GM23338 (cell line): Measurements from ENCODE around the gene OLFML2A. TPM values are rescaled to one million over a fixed set of nuclear protein-coding genes. Genes with fewer than 3 reads are reported as not detected.
A peak's percentile ranks its signal among the peaks of the same experiment; 100 is the strongest.

Source experiments
- ATAC-seq: fragments of 200-7000 bp; cut with Tn5 transposase; 3 replicates; pipeline ENCODE4 v1.9.1; 2020
- DNase-seq: peaks from one replicate; pipeline ENCODE4 v3.0.0-alpha.2; 2015; ENCODE audit warnings: low spot score
- H2AFZ ChIP-seq: fragments of 200-600 bp; sonication (generic); 2 replicates; pipeline ENCODE4 v1.8.0; 2016; ENCODE audit warnings: antibody characterized with exemption, mild to moderate bottlenecking, moderate library complexity
- H3F3A ChIP-seq: fragments of 200-600 bp; sonication (generic); replicated peaks from 2 replicates; pipeline ENCODE4 v1.8.0; 2017; ENCODE audit warnings: antibody characterized with exemption, mixed run types, low read depth
- H3K27ac ChIP-seq: fragments of 200-600 bp; sonication (generic); 2 replicates; pipeline ENCODE4 v1.6.1; 2016; ENCODE audit warnings: low read depth
- H3K27me3 ChIP-seq: fragments of 200-600 bp; sonication (generic); 2 replicates; pipeline ENCODE4 v1.8.0; 2016; ENCODE audit warnings: mild to moderate bottlenecking, mixed run types, moderate library complexity; ENCODE audit not compliant: insufficient read depth
- H3K36me3 ChIP-seq: fragments of 200-600 bp; sonication (generic); 2 replicates; pipeline ENCODE4 v1.8.0; 2016; ENCODE audit warnings: mild to moderate bottlenecking; ENCODE audit not compliant: insufficient read depth
- H3K4me1 ChIP-seq: fragments of 200-600 bp; sonication (generic); 2 replicates; pipeline ENCODE4 v1.8.0; 2016; ENCODE audit warnings: mild to moderate bottlenecking, moderate library complexity; ENCODE audit not compliant: insufficient read depth
- H3K4me2 ChIP-seq: fragments of 200-600 bp; sonication (generic); 2 replicates; pipeline ENCODE4 v1.7.1; 2017; ENCODE audit warnings: mixed run types
- H3K4me3 ChIP-seq: fragments of 200-600 bp; sonication (generic); 2 replicates; pipeline ENCODE4 v1.6.1; 2016; ENCODE audit warnings: mixed run types
- H3K79me2 ChIP-seq: fragments of 200-600 bp; sonication (generic); replicated peaks from 2 replicates; pipeline ENCODE4 v1.8.0; 2017; ENCODE audit warnings: mild to moderate bottlenecking; ENCODE audit not compliant: insufficient read depth
- H3K9me2 ChIP-seq: fragments of 200-600 bp; sonication (generic); 2 replicates; pipeline ENCODE4 v1.8.0; 2017; ENCODE audit not compliant: insufficient read depth
- H4K20me1 ChIP-seq: fragments of 200-600 bp; sonication (generic); replicated peaks from 2 replicates; pipeline ENCODE4 v1.8.0; 2017; ENCODE audit warnings: mild to moderate bottlenecking; ENCODE audit not compliant: insufficient read depth
- H3K27ac Mint-ChIP-seq: 2 replicates; pipeline ENCODE4 v1.8.0; 2020; ENCODE audit warnings: inconsistent platforms, mild to moderate bottlenecking, moderate library complexity, mixed read lengths
- H3K27me3 Mint-ChIP-seq: 3 replicates; pipeline ENCODE4 v1.8.0; 2022; ENCODE audit warnings: low read depth, mild to moderate bottlenecking, moderate library complexity, mixed read lengths, inconsistent platforms; ENCODE audit not compliant: insufficient read depth, poor library complexity
- H3K36me3 Mint-ChIP-seq: 3 replicates; pipeline ENCODE4 v1.8.0; 2021; ENCODE audit warnings: low read depth, mild to moderate bottlenecking, inconsistent platforms, moderate library complexity, mixed read lengths
- H3K4me1 Mint-ChIP-seq: 3 replicates; pipeline ENCODE4 v1.8.0; 2020; ENCODE audit warnings: mild to moderate bottlenecking, inconsistent platforms, mixed read lengths
- H3K4me3 Mint-ChIP-seq: 3 replicates; pipeline ENCODE4 v1.8.0; 2021; ENCODE audit warnings: moderate library complexity, mild to moderate bottlenecking, inconsistent platforms, mixed read lengths
- H3K9me3 Mint-ChIP-seq: 3 replicates; pipeline ENCODE4 v1.8.0; 2020; ENCODE audit warnings: moderate library complexity, mild to moderate bottlenecking, inconsistent platforms, mixed read lengths
- CREB1 ChIP-seq: fragments of 250-450 bp; sonication (Bioruptor Pico); IDR thresholded peaks from 2 replicates; pipeline ENCODE4 v1.5.0; 2020; ENCODE audit warnings: low read depth, mild to moderate bottlenecking, moderate library complexity
- CTCF ChIP-seq, 2 experiments: fragments of 200-600 bp in 1 of 2; sonication (generic) in 1 of 2; conservative IDR thresholded peaks; 2 replicates each; pipeline versions ENCODE4 v1.5.1 to v1.6.1; 2016 to 2017; ENCODE audit warnings: antibody characterized with exemption in 2 of 2, low read depth in 2 of 2, mild to moderate bottlenecking in 2 of 2, moderate library complexity in 1 of 2
- EZH2 ChIP-seq: fragments of 200-600 bp; sonication (generic); IDR thresholded peaks from one replicate; pipeline ENCODE4 v1.8.0; 2017; ENCODE audit warnings: antibody characterized with exemption, mild to moderate bottlenecking, low read depth; ENCODE audit not compliant: unreplicated experiment
- EZH2phosphoT487 ChIP-seq: fragments of 200-600 bp; sonication (generic); IDR thresholded peaks from one replicate; pipeline ENCODE4 v1.8.1; 2018; ENCODE audit warnings: antibody characterized with exemption; ENCODE audit not compliant: unreplicated experiment
- JUNB ChIP-seq: IDR thresholded peaks from one replicate; pipeline ENCODE4 v1.6.1; 2016; ENCODE audit warnings: antibody characterized with exemption; ENCODE audit not compliant: unreplicated experiment
- NANOG ChIP-seq: IDR thresholded peaks from 2 replicates; pipeline ENCODE4 v1.6.1; 2016; ENCODE audit warnings: antibody characterized with exemption, borderline replicate concordance
- POLR2AphosphoS5 ChIP-seq: IDR thresholded peaks from 2 replicates; pipeline ENCODE4 v1.6.1; 2016; ENCODE audit warnings: antibody characterized with exemption, low read depth
- STAT1 ChIP-seq: IDR thresholded peaks from one replicate; pipeline ENCODE4 v1.6.1; 2016; ENCODE audit warnings: antibody characterized with exemption; ENCODE audit not compliant: unreplicated experiment
- ZNF331 ChIP-seq: fragments of 250-450 bp; sonication (Bioruptor Pico); IDR thresholded peaks from 2 replicates; pipeline ENCODE4 v1.5.0; 2020; ENCODE audit warnings: low read depth, mild to moderate bottlenecking, moderate library complexity
- polyA plus RNA-seq: library from polyadenylated mRNA; unstranded; fragments of >200 nt; fragmentation: Nextera tagmentation; extraction: Ambion mirVana; gene quantifications from 2 replicates; pipeline ENCODE4 v1.2.1, GENCODE V29; 2016
- total RNA-seq: library from RNA; depleted of rRNA; stranded (reverse); fragments of >200 nt; shearing (Covaris generic); gene quantifications from 2 replicates; pipeline ENCODE4 v1.2.3, GENCODE V29; 2014
- TF ChIP-seq, protein P1 (sequence below): fragments of 250-450 bp; sonication (Bioruptor Pico); IDR thresholded peaks from 2 replicates; pipeline ENCODE4 v1.5.0; 2020; ENCODE audit warnings: mild to moderate bottlenecking, moderate library complexity

OLFML2A gene
- total and polyA plus RNA-seq, 2 experiments from 2014 or later: 1.1 to 6.7 TPM

DNA sequence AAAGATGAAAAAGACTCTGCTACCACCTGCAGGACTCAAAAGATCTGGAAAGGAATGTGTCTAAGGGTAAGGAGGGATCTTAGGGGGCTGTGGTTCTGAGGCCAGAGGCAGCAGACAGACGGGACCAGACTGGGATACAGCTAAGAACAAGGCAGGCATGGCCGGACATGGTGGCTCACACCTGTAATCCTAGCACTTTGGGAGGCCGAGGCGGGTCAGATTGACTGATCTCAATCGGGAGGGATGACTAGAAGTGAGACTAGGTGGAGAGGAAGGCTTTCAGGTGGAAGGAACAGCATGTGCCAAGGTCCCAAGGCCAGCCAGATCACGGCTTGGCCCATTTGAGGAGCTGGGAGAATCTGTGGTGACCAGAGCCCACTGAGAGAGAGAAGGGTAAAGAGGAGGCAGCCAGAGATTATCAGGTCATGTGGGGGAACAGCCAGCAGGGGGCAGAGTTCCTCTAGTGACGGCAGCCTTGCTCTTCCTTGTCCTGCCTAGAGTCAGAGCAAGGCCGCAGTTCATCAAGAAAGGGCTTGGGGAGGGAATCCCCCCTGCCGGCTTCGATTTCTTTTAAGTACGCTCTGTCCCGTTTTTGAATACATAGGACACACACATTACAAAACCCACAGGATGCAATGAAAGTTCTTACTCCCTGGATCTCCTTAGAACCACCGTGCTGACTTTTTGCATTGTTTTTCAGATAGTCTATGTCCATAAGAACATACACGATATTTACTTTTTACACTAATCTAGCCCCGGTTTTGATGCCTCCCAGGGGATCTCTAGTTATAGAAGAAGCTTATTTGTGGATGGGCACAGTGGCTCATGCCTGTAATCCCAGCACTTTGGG, 2.6 kb upstream of the OLFML2A start:
- H3K4me3 ChIP-seq: no peak overlapping the region
- TF ChIP-seq CTCF (conservative IDR thresholded peaks at IDR 0.05; ENCODE audit: low read depth in 2 of 2): peak; percentile 77 to 92
- peak; percentile 56 for TF ChIP-seq CREB1 (CRISPR knock-in tag)
- no peak for TF ChIP-seq EZH2phosphoT487
- 0 out of 2 replicates have a peak, but pooled peaks cover 1% of the 10 kb centered on the region for H3K79me2 ChIP-seq
- H3K9me2 ChIP-seq: no peaks in the 10 kb centered on the region
- H3K4me1 ChIP-seq: peaks cover 10% of the 10 kb centered on the region; the same call in 1 of the 2 replicates
- H3K27me3 ChIP-seq: peaks cover 49% of the 10 kb centered on the region
- ATAC-seq (peak; percentile 11), DNase-seq (peak; percentile 92)
- 0 out of 2 replicates have a peak, but pooled peaks cover 6% of the 10 kb centered on the region for H4K20me1 ChIP-seq
- H3K36me3 ChIP-seq: no peaks in the 10 kb centered on the region; the same call in 1 of the 2 replicates
- H3K27me3 Mint-ChIP-seq: peaks cover 45% of the 10 kb centered on the region
- H3K4me1 Mint-ChIP-seq: peaks cover 28% of the 10 kb centered on the region
- no peak overlapping the region for H3K4me2 ChIP-seq
- H3K27ac ChIP-seq: no peak overlapping the region
- no peak overlapping the region for H3K27ac Mint-ChIP-seq
- no peak overlapping the region for H3K4me3 Mint-ChIP-seq
- peaks cover 19% of the 10 kb centered on the region; the same call in 1 of the 2 replicates for H3F3A ChIP-seq
- H2AFZ ChIP-seq: no peak overlapping the region
- no peaks in the 10 kb centered on the region; the same call in 2 of the 3 replicates for H3K36me3 Mint-ChIP-seq
- no peaks in the 10 kb centered on the region; the same call in 2 of the 3 replicates for H3K9me3 Mint-ChIP-seq

- H2AFZ ChIP-seq: peak overlapping the region; percentile 45; the same call in 1 of the 2 replicates
- H3K27ac ChIP-seq: no peak overlapping the region
- no peaks in the 10 kb centered on the region; the same call in 2 of the 3 replicates for H3K36me3 Mint-ChIP-seq
- peak overlapping the region; percentile 73 for H3K4me3 ChIP-seq
- no peaks in the 10 kb centered on the region for H3K9me2 ChIP-seq
- no peak overlapping the region for H3K27ac Mint-ChIP-seq
- H3K9me3 Mint-ChIP-seq: no peaks in the 10 kb centered on the region; the same call in 2 of the 3 replicates
- ATAC-seq: no peak
- H3K79me2 ChIP-seq: no peaks in the 10 kb centered on the region
- peaks cover 17% of the 10 kb centered on the region; the same call in 1 of the 2 replicates for H3K4me1 ChIP-seq
- H3K27me3 ChIP-seq: peaks cover 46% of the 10 kb centered on the region
- no peaks in the 10 kb centered on the region; the same call in 1 of the 2 replicates for H3K36me3 ChIP-seq
- peak; percentile 49 for DNase-seq
- H3F3A ChIP-seq: peaks cover 19% of the 10 kb centered on the region; the same call in 1 of the 2 replicates
- H3K4me2 ChIP-seq: peak overlapping the region; percentile 89
- 0 out of 2 replicates have a peak, but pooled peaks cover 4% of the 10 kb centered on the region for H4K20me1 ChIP-seq
- H3K4me1 Mint-ChIP-seq: peaks cover 42% of the 10 kb centered on the region
- H3K27me3 Mint-ChIP-seq: peaks cover 39% of the 10 kb centered on the region
- peak overlapping the region; percentile 86 for H3K4me3 Mint-ChIP-seq
- TF ChIP-seq CREB1 (CRISPR knock-in tag) (no peak), ZNF331 (CRISPR knock-in tag) (no peak), JUNB (no peak), POLR2AphosphoS5 (no peak), EZH2phosphoT487 (no peak), EZH2 (no peak), STAT1 (no peak), NANOG (no peak)
- TF ChIP-seq, protein P1, sequence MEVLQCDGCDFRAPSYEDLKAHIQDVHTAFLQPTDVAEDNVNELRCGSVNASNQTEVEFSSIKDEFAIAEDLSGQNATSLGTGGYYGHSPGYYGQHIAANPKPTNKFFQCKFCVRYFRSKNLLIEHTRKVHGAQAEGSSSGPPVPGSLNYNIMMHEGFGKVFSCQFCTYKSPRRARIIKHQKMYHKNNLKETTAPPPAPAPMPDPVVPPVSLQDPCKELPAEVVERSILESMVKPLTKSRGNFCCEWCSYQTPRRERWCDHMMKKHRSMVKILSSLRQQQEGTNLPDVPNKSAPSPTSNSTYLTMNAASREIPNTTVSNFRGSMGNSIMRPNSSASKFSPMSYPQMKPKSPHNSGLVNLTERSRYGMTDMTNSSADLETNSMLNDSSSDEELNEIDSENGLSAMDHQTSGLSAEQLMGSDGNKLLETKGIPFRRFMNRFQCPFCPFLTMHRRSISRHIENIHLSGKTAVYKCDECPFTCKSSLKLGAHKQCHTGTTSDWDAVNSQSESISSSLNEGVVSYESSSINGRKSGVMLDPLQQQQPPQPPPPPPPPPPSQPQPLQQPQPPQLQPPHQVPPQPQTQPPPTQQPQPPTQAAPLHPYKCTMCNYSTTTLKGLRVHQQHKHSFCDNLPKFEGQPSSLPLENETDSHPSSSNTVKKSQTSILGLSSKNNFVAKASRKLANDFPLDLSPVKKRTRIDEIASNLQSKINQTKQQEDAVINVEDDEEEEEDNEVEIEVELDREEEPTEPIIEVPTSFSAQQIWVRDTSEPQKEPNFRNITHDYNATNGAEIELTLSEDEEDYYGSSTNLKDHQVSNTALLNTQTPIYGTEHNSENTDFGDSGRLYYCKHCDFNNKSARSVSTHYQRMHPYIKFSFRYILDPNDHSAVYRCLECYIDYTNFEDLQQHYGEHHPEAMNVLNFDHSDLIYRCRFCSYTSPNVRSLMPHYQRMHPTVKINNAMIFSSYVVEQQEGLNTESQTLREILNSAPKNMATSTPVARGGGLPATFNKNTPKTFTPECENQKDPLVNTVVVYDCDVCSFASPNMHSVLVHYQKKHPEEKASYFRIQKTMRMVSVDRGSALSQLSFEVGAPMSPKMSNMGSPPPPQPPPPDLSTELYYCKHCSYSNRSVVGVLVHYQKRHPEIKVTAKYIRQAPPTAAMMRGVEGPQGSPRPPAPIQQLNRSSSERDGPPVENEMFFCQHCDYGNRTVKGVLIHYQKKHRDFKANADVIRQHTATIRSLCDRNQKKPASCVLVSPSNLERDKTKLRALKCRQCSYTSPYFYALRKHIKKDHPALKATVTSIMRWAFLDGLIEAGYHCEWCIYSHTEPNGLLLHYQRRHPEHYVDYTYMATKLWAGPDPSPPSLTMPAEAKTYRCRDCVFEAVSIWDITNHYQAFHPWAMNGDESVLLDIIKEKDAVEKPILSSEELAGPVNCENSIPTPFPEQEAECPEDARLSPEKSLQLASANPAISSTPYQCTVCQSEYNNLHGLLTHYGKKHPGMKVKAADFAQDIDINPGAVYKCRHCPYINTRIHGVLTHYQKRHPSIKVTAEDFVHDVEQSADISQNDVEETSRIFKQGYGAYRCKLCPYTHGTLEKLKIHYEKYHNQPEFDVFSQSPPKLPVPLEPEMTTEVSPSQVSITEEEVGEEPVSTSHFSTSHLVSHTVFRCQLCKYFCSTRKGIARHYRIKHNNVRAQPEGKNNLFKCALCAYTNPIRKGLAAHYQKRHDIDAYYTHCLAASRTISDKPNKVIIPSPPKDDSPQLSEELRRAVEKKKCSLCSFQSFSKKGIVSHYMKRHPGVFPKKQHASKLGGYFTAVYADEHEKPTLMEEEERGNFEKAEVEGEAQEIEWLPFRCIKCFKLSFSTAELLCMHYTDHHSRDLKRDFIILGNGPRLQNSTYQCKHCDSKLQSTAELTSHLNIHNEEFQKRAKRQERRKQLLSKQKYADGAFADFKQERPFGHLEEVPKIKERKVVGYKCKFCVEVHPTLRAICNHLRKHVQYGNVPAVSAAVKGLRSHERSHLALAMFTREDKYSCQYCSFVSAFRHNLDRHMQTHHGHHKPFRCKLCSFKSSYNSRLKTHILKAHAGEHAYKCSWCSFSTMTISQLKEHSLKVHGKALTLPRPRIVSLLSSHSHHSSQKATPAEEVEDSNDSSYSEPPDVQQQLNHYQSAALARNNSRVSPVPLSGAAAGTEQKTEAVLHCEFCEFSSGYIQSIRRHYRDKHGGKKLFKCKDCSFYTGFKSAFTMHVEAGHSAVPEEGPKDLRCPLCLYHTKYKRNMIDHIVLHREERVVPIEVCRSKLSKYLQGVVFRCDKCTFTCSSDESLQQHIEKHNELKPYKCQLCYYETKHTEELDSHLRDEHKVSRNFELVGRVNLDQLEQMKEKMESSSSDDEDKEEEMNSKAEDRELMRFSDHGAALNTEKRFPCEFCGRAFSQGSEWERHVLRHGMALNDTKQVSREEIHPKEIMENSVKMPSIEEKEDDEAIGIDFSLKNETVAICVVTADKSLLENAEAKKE (CRISPR knock-in tag): no peak
Observed at GRCh38 chr9:124776618-124776953, 347 bp upstream of the OLFML2A start.
